HEK293 (cell line): ENCODE measurements around the gene TCEANC2.
"Not testable (repeated sequence)": the region's sequence is repeated elsewhere in the genome, so short reads cannot be mapped to it uniquely, and the experiment has no call there.

Experiments
- CTCF ChIA-PET: fragments of 350-600 bp; formaldehyde crosslinking; extraction: SDS; loops from one replicate; lab custom pipeline; 2021; ENCODE audit warnings: antibody characterized with exemption; lab: Yijun Ruan, JAX
- POLR2A ChIA-PET: fragments of 300-600 bp; formaldehyde crosslinking; extraction: SDS; loops from one replicate; lab custom pipeline; 2020; ENCODE audit warnings: antibody characterized with exemption, inconsistent platforms; lab: Yijun Ruan, JAX
- H3K27ac ChIP-seq: fragments of 200-500 bp; sonication (Bioruptor generic); 2 replicates; pipeline ENCODE4 v1.5.1; 2014; ENCODE audit warnings: low read depth, low read length, control low read depth, inconsistent platforms; ENCODE audit errors: extremely low read depth
- H3K36me3 ChIP-seq, 2 experiments: fragments of 200-500 bp in 1 of 2; sonication (Bioruptor generic) in 1 of 2; 1 replicate in 1 of 2; 2 replicates in 1 of 2; pipeline ENCODE4 v1.5.1; 2014 to 2017; ENCODE audit warnings: inconsistent platforms in 2 of 2, low read length in 2 of 2; ENCODE audit not compliant: control insufficient read depth in 2 of 2, insufficient read depth in 1 of 2
- H3K4me1 ChIP-seq: fragments of 200-500 bp; sonication (Bioruptor generic); 2 replicates; pipeline ENCODE4 v1.5.1; 2014; ENCODE audit warnings: mild to moderate bottlenecking, low read length, inconsistent platforms; ENCODE audit not compliant: control insufficient read depth, insufficient read depth
- H3K4me3 ChIP-seq: 2 replicates; pipeline ENCODE4 v1.5.1; 2011; ENCODE audit warnings: low read depth, mild to moderate bottlenecking, control low read depth, low read length, moderate library complexity
- H3K9me3 ChIP-seq: fragments of 200-500 bp; sonication (Bioruptor generic); 2 replicates; pipeline ENCODE4 v1.5.1; 2014; ENCODE audit warnings: low read depth, low read length, inconsistent platforms; ENCODE audit not compliant: control insufficient read depth, insufficient read depth
- EGR2 ChIP-seq: fragments of 450-650 bp; formaldehyde crosslinking; IDR thresholded peaks from 2 replicates; pipeline ENCODE4 v1.5.1; 2016; ENCODE audit warnings: low read depth, missing biosample characterization, missing genetic modification characterization
- GLIS2 ChIP-seq: fragments of 450-650 bp; formaldehyde crosslinking; IDR thresholded peaks from 2 replicates; pipeline ENCODE4 v1.5.1; 2016; ENCODE audit warnings: missing biosample characterization, missing genetic modification characterization
- IKZF3 ChIP-seq: fragments of 450-650 bp; IDR thresholded peaks from 2 replicates; pipeline ENCODE4 v1.5.0; 2018; ENCODE audit warnings: missing biosample characterization, mild to moderate bottlenecking, missing genetic modification characterization, moderate library complexity
- SCRT1 ChIP-seq: fragments of 450-650 bp; formaldehyde crosslinking; IDR thresholded peaks from 2 replicates; pipeline ENCODE4 v1.5.1; 2016; ENCODE audit warnings: missing biosample characterization, missing genetic modification characterization, borderline replicate concordance
- ZFP37 ChIP-seq: fragments of 450-650 bp; formaldehyde crosslinking; IDR thresholded peaks from 2 replicates; pipeline ENCODE4 v1.5.1; 2016; ENCODE audit warnings: missing biosample characterization, missing genetic modification characterization
- ZNF16 ChIP-seq: fragments of 450-650 bp; formaldehyde crosslinking; IDR thresholded peaks from 2 replicates; pipeline ENCODE4 v1.5.1; 2016; ENCODE audit warnings: low read depth, missing biosample characterization, missing genetic modification characterization
- ZNF175 ChIP-seq: fragments of 450-650 bp; formaldehyde crosslinking; IDR thresholded peaks from 2 replicates; pipeline ENCODE4 v1.5.1; 2016; ENCODE audit warnings: missing biosample characterization, missing genetic modification characterization
- ZNF266 ChIP-seq: fragments of 450-650 bp; formaldehyde crosslinking; IDR thresholded peaks from 2 replicates; pipeline ENCODE4 v1.5.1; 2016; ENCODE audit warnings: missing biosample characterization, missing genetic modification characterization, low read depth
- ZNF366 ChIP-seq: fragments of 450-650 bp; formaldehyde crosslinking; conservative IDR thresholded peaks from 2 replicates; pipeline ENCODE4 v1.5.1; 2016; ENCODE audit warnings: missing biosample characterization, missing genetic modification characterization
- ZNF48 ChIP-seq: fragments of 450-650 bp; formaldehyde crosslinking; IDR thresholded peaks from 2 replicates; pipeline ENCODE4 v1.5.1; 2016; ENCODE audit warnings: missing biosample characterization, missing genetic modification characterization
- ZNF561 ChIP-seq: fragments of 450-650 bp; IDR thresholded peaks from 2 replicates; pipeline ENCODE4 v1.5.1; 2018; ENCODE audit warnings: missing biosample characterization, missing genetic modification characterization, borderline replicate concordance
- ZNF585B ChIP-seq: fragments of 450-650 bp; formaldehyde crosslinking; IDR thresholded peaks from 2 replicates; pipeline ENCODE4 v1.5.1; 2016; ENCODE audit warnings: missing biosample characterization, missing genetic modification characterization
- ZNF610 ChIP-seq: fragments of 450-650 bp; formaldehyde crosslinking; IDR thresholded peaks from 2 replicates; pipeline ENCODE4 v1.5.1; 2016; ENCODE audit warnings: missing biosample characterization, missing genetic modification characterization, borderline replicate concordance
- TF ChIP-seq, protein P1 (sequence below): fragments of 450-650 bp; formaldehyde crosslinking; conservative IDR thresholded peaks from 2 replicates; pipeline ENCODE4 v1.5.1; 2016; ENCODE audit warnings: low read depth, missing biosample characterization, missing genetic modification characterization
- TF ChIP-seq, protein P2 (sequence below): fragments of 450-650 bp; formaldehyde crosslinking; IDR thresholded peaks from 2 replicates; pipeline ENCODE4 v1.5.1; 2016; ENCODE audit warnings: missing biosample characterization, missing genetic modification characterization
- TF ChIP-seq, protein P3 (sequence below): fragments of 450-650 bp; formaldehyde crosslinking; IDR thresholded peaks from 2 replicates; pipeline ENCODE4 v1.5.1; 2016; ENCODE audit warnings: missing biosample characterization, missing genetic modification characterization
- TF ChIP-seq, protein P4 (sequence below): fragments of 450-650 bp; formaldehyde crosslinking; IDR thresholded peaks from 2 replicates; pipeline ENCODE4 v1.5.1; 2016; ENCODE audit warnings: missing biosample characterization, missing genetic modification characterization

TCEANC2 gene

DNA sequence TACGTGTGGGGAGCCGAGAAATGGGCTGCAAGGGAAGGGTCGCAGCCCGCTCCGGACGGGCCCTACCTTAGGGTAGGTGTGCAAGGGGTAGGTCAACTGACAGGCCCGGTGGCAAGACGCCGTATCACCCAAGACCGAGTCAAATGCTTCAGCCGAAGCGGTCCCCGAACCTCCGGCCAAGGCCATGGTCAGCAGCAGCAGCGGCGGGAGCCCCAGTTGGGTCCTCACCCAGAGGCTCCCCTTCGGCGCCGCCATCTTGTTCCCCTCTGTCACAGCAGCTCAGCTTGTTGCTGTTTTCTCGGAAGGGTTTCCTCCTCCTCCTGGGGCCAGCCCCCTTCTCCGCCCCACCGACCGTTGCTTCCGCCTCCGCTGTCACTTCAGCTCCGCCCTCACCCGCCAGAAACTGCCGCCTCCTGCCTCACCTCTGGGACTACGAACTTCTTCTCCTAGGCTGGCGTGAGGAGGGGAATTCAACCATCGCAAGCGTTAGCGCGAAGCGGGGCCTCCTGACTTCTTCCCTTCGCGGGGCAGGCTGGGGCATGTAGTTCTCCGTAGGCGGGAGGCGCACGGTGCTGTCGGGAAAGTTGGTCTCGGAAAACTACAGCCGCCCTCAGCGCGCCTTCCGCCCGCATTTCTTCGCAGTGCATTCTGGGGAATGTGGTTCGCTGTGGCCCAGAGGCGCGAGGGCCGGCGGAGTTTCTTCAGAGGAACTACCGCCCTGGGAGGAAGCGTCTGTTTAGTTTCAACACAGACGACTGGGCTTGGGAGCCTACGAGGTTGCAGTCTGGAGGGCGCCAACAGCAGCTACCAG, at the start of gene TCEANC2, which contains the start of gene TMEM59 (continued):
- TF ChIP-seq, protein P1, sequence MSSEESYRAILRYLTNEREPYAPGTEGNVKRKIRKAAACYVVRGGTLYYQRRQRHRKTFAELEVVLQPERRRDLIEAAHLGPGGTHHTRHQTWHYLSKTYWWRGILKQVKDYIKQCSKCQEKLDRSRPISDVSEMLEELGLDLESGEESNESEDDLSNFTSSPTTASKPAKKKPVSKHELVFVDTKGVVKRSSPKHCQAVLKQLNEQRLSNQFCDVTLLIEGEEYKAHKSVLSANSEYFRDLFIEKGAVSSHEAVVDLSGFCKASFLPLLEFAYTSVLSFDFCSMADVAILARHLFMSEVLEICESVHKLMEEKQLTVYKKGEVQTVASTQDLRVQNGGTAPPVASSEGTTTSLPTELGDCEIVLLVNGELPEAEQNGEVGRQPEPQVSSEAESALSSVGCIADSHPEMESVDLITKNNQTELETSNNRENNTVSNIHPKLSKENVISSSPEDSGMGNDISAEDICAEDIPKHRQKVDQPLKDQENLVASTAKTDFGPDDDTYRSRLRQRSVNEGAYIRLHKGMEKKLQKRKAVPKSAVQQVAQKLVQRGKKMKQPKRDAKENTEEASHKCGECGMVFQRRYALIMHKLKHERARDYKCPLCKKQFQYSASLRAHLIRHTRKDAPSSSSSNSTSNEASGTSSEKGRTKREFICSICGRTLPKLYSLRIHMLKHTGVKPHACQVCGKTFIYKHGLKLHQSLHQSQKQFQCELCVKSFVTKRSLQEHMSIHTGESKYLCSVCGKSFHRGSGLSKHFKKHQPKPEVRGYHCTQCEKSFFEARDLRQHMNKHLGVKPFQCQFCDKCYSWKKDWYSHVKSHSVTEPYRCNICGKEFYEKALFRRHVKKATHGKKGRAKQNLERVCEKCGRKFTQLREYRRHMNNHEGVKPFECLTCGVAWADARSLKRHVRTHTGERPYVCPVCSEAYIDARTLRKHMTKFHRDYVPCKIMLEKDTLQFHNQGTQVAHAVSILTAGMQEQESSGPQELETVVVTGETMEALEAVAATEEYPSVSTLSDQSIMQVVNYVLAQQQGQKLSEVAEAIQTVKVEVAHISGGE (tag by site-specific recombination), result peak; percentile 95
- TF ChIP-seq ZNF610 (tag by site-specific recombination) (0 out of 2 replicates have a peak, but pooled peaks have one; percentile 15), ZNF16 (tag by site-specific recombination) (no peak), ZFP37 (0 out of 2 replicates have a peak, but pooled peaks have one; percentile 27), GLIS2 (peak; percentile 95), SCRT1 (tag by site-specific recombination) (peak; percentile 76; the same call in 1 of the 2 replicates), ZNF366 (tag by site-specific recombination) (peak; percentile 64), IKZF3 (peak; percentile 50)

DNA sequence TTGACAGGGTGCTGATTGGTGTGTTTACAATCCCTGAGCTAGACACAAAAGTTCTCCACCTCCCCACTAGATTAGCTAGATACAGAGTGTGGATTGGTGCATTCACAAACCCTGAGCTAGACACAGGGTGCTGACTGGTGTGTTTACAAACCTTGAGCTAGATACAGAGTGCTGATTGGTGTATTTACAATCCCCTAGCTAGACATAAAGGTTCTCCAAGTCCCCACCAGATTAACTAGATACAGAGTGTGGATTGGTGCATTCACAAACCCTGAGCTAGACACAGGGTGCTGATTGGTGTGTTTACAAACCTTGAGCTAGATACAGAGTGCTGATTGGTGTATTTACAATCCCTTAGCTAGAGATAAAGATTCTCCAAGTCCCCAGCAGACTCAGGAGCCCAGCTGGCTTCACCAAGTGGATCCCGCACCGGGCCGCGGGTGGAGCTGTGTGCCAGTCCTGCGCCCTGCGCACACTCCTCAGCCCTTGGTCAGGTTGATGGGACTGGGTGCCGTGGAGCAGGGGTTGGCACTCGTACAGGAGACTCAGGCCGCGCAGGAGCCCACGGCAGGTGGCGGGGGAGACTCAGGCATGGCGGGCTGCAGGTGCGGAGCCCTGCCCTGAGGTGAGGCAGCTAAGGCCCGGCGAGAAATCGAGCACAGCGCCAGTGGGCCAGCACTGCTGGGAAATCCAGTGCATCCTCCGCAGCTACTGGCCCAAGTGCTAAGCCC, 49.5 kb upstream of the TCEANC2 start:
- ChIA-PET CTCF (interaction anchor here (0.7 to 1.6 kb wide), 2 partner anchors 56 to 245 kb away, joined by 3 read pairs; no protein-coding TSS in a partner anchor), POLR2A (interaction anchor here (1.2 kb wide), 1 partner anchor 11 kb away, joined by 3 read pairs; no protein-coding TSS in a partner anchor)
- H3K27ac ChIP-seq, H3K36me3 ChIP-seq, H3K4me1 ChIP-seq, H3K4me3 ChIP-seq, H3K9me3 ChIP-seq: not testable (repeated sequence)

DNA sequence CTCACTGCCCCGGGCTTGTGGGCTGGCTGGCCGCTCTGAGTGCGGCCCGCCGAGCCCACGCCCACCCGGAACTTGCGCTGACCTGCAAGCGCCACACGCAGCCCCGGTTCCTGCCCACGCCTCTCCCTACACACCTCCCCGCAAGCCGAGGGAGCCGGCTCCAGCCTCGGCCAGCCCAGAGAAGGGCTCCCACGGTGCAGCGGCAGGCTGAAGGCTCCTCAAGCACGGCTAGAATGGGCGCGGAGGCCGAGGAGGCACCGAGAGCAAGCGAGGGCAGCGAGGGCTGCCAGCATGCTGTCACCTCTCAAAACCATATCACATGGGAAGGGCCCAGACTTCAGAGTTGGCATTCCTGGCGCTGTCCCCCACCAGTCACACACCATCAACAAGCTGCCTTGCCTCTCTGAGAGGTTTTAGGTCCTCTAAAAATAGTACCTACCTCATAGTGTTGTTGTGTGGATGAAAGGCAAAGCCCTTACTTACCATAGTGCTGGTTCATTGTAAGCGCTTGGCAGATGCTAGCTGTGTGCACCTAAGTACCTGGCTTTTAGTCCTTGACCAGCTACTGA, 48.8 kb upstream of the TCEANC2 start:
- H3K4me1 ChIP-seq, result peaks cover 2% of the 10 kb centered on the region; the same call in 1 of the 2 replicates
- no peak overlapping the region for H3K4me3 ChIP-seq
- TF ChIP-seq ZNF175 (tag by site-specific recombination), result no peak
- TF ChIP-seq, protein P2, sequence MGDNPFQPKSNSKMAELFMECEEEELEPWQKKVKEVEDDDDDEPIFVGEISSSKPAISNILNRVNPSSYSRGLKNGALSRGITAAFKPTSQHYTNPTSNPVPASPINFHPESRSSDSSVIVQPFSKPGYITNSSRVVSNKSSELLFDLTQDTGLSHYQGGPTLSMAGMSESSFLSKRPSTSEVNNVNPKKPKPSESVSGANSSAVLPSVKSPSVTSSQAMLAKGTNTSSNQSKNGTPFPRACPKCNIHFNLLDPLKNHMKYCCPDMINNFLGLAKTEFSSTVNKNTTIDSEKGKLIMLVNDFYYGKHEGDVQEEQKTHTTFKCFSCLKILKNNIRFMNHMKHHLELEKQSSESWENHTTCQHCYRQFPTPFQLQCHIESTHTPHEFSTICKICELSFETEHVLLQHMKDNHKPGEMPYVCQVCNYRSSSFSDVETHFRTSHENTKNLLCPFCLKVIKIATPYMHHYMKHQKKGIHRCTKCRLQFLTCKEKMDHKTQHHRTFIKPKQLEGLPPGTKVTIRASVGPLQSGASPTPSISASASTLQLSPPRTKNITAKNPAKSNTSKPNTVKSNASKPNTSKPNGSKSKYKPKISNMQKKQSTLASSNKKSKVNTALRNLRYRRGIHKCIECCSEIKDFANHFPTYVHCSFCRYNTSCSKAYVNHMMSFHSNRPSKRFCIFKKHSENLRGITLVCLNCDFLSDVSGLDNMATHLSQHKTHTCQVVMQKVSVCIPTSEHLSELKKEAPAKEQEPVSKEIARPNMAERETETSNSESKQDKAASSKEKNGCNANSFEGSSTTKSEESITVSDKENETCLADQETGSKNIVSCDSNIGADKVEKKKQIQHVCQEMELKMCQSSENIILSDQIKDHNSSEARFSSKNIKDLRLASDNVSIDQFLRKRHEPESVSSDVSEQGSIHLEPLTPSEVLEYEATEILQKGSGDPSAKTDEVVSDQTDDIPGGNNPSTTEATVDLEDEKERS, result no peak
- TF ChIP-seq, protein P3, sequence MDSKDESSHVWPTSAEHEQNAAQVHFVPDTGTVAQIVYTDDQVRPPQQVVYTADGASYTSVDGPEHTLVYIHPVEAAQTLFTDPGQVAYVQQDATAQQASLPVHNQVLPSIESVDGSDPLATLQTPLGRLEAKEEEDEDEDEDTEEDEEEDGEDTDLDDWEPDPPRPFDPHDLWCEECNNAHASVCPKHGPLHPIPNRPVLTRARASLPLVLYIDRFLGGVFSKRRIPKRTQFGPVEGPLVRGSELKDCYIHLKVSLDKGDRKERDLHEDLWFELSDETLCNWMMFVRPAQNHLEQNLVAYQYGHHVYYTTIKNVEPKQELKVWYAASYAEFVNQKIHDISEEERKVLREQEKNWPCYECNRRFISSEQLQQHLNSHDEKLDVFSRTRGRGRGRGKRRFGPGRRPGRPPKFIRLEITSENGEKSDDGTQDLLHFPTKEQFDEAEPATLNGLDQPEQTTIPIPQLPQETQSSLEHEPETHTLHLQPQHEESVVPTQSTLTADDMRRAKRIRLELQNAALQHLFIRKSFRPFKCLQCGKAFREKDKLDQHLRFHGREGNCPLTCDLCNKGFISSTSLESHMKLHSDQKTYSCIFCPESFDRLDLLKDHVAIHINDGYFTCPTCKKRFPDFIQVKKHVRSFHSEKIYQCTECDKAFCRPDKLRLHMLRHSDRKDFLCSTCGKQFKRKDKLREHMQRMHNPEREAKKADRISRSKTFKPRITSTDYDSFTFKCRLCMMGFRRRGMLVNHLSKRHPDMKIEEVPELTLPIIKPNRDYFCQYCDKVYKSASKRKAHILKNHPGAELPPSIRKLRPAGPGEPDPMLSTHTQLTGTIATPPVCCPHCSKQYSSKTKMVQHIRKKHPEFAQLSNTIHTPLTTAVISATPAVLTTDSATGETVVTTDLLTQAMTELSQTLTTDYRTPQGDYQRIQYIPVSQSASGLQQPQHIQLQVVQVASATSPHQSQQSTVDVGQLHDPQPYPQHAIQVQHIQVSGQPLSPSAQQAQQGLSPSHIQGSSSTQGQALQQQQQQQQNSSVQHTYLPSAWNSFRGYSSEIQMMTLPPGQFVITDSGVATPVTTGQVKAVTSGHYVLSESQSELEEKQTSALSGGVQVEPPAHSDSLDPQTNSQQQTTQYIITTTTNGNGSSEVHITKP (tag by site-specific recombination), result no peak
- TF ChIP-seq ZNF585B (tag by site-specific recombination), result no peak
- no peak for TF ChIP-seq ZNF48 (tag by site-specific recombination)
- no peak for TF ChIP-seq EGR2
- no peak for TF ChIP-seq ZNF561 (tag by site-specific recombination)
- no peak for TF ChIP-seq ZNF266
- TF ChIP-seq, protein P4, sequence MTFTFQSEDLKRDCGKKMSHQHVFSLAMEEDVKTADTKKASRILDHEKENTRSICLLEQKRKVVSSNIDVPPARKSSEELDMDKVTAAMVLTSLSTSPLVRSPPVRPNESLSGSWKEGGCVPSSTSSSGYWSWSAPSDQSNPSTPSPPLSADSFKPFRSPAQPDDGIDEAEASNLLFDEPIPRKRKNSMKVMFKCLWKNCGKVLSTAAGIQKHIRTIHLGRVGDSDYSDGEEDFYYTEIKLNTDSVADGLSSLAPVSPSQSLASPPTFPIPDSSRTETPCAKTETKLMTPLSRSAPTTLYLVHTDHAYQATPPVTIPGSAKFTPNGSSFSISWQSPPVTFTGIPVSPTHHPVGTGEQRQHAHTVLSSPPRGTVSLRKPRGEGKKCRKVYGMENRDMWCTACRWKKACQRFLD (tag by site-specific recombination), result no peak
- no peak overlapping the region for H3K27ac ChIP-seq
- POLR2A ChIA-PET, result no interaction called here
- no peaks in the 10 kb centered on the region for H3K36me3 ChIP-seq
- no peaks in the 10 kb centered on the region for H3K9me3 ChIP-seq
- CTCF ChIA-PET, result interaction anchor here (0.6 kb wide), 1 partner anchor 144 kb away, joined by 4 read pairs; no protein-coding TSS in a partner anchor
